Kasumi-1 (cell line): ENCODE measurements around the gene ROR1.
"Not testable (repeated sequence)": the region's sequence is repeated elsewhere in the genome, so short reads cannot be mapped to it uniquely, and the experiment has no call there.

Experiments used
- DNase-seq, 2 experiments: peaks; one replicate each; lab custom pipeline; 2025; lab: John Stamatoyannopoulos, UW

ROR1 gene

GRCh38 chr1:63759778-63760177 is 14.0 kb upstream of the ROR1 start:
- DNase-seq, result no peak

GRCh38 chr1:63770381-63770780 is 3.4 kb upstream of the ROR1 start:
- no peak for DNase-seq

GRCh38 chr1:63772201-63772600 is 1.6 kb upstream of the ROR1 start:
- DNase-seq, result no peak

GRCh38 chr1:63772876-63773275 is 941 bp upstream of the ROR1 start:
- no peak for DNase-seq

- no peak for DNase-seq
Measured at GRCh38 chr1:63773496-63773814, 362 bp upstream of the ROR1 start.

GRCh38 chr1:63774617-63775417 is 1.0 kb downstream of the ROR1 start:
- DNase-seq, result no peak

- DNase-seq, result no peak
Measured at GRCh38 chr1:63775418-63776127, 1.8 kb downstream of the ROR1 start.

- DNase-seq, result no peak
Measured at GRCh38 chr1:63777286-63777685, 3.5 kb downstream of the ROR1 start.

GRCh38 chr1:63777965-63778880 is 4.4 kb downstream of the ROR1 start:
- no peak for DNase-seq

- no peak for DNase-seq
Measured at GRCh38 chr1:63779338-63780211, 5.8 kb downstream of the ROR1 start.

GRCh38 chr1:63780565-63780964 is 6.7 kb downstream of the ROR1 start:
- no peak for DNase-seq

GRCh38 chr1:63782982-63783381 is 9.2 kb downstream of the ROR1 start:
- DNase-seq, result no peak

GRCh38 chr1:63784083-63784482 is 10.3 kb downstream of the ROR1 start:
- no peak for DNase-seq

- DNase-seq, result no peak
Measured at GRCh38 chr1:63784489-63785390, 10.9 kb downstream of the ROR1 start.

- DNase-seq, result not testable (repeated sequence)
Measured at GRCh38 chr1:63787270-63787669, 13.5 kb downstream of the ROR1 start.

GRCh38 chr1:63787875-63788274 is 14.1 kb downstream of the ROR1 start:
- no peak for DNase-seq

GRCh38 chr1:63789856-63790605 is 16.2 kb downstream of the ROR1 start:
- no peak for DNase-seq

GRCh38 chr1:63790989-63791388 is 17.2 kb downstream of the ROR1 start:
- DNase-seq, result no peak

GRCh38 chr1:63792152-63792551 is 18.3 kb downstream of the ROR1 start:
- DNase-seq, result no peak

- no peak for DNase-seq
Measured at GRCh38 chr1:63793741-63794240, 20.0 kb downstream of the ROR1 start.
